K562 (cell line): ENCODE measurements around the gene ZNF564. TPM values are rescaled to one million over a fixed set of nuclear protein-coding genes. Genes with fewer than 3 reads are reported as not detected.
A peak's percentile ranks its signal among the peaks of the same experiment; 100 is the strongest.

Source experiments
- CBX1 ChIP-seq: sonication (generic); IDR thresholded peaks from 2 replicates; pipeline ENCODE4 v1.6.1; 2016; ENCODE audit warnings: antibody characterized with exemption, low read depth, mild to moderate bottlenecking
- EHMT2 ChIP-seq: fragments of 450-650 bp; IDR thresholded peaks from 2 replicates; pipeline ENCODE4 v1.6.1; 2018; ENCODE audit warnings: antibody characterized with exemption
- KLF10 ChIP-seq: fragments of 250-450 bp; sonication (Bioruptor Pico); IDR thresholded peaks from 2 replicates; pipeline ENCODE4 v1.6.1; 2021; ENCODE audit warnings: matching md5 sums
- MCM2 ChIP-seq: fragments of 450-650 bp; IDR thresholded peaks from 2 replicates; pipeline ENCODE4 v1.6.1; 2017; ENCODE audit warnings: low read depth, mild to moderate bottlenecking
- POLR2G ChIP-seq: fragments of 200-400 bp; formaldehyde crosslinking; IDR thresholded peaks from 2 replicates; pipeline ENCODE4 v1.6.1; 2017; ENCODE audit warnings: low read depth, mild to moderate bottlenecking, antibody characterized with exemption, low read length, moderate library complexity
- PURB ChIP-seq: sonication (generic); formaldehyde crosslinking; IDR thresholded peaks from 2 replicates; pipeline ENCODE4 v1.9.0; 2021; ENCODE audit warnings: low read depth, mild to moderate bottlenecking, missing genetic modification reagents
- REST ChIP-seq, 2 experiments: fragments of 450-650 bp; formaldehyde crosslinking in 1 of 2; IDR thresholded peaks; 2 replicates each; pipeline versions ENCODE4 v1.4.0 to v1.6.1; 2014 to 2020; ENCODE audit warnings: mild to moderate bottlenecking in 2 of 2, borderline replicate concordance in 1 of 2, low read depth in 1 of 2
- SRF ChIP-seq, 2 experiments: fragments of 250-450, 450-650 bp in 1 of 2; sonication (Bioruptor Pico) in 1 of 2; sonication (generic) in 1 of 2; formaldehyde crosslinking; IDR thresholded peaks; 2 replicates each; pipeline versions ENCODE4 v1.5.0 to v1.5.1; 2020 to 2022; ENCODE audit warnings: mild to moderate bottlenecking in 1 of 2, missing genetic modification reagents in 1 of 2
- TEAD2 ChIP-seq: fragments of 450-650 bp; IDR thresholded peaks from 2 replicates; pipeline ENCODE4 v1.6.1; 2016; ENCODE audit warnings: missing genetic modification characterization, control low read depth, missing compliant biosample characterization
- THRB ChIP-seq: fragments of 450-650 bp; formaldehyde crosslinking; conservative IDR thresholded peaks from 2 replicates; pipeline ENCODE4 v1.4.0; 2022; ENCODE audit warnings: mild to moderate bottlenecking, missing genetic modification characterization
- ZNF57 ChIP-seq: fragments of 450-650 bp; formaldehyde crosslinking; IDR thresholded peaks from 2 replicates; pipeline ENCODE4 v1.4.0; 2020; ENCODE audit warnings: mild to moderate bottlenecking, moderate library complexity
- polyA plus RNA-seq, 8 experiments: library from polyadenylated mRNA; depleted of rRNA in 4 of 8; stranded (reverse) in 5 of 8; unstranded in 3 of 8; fragments of >200 nt; fragmentation: Nextera tagmentation in 2 of 8; fragmentation: Illumina TruSeq in 1 of 8; extraction: Ambion mirVana in 2 of 8; extraction: Trizol in 1 of 8; gene quantifications; 2 replicates each; pipeline versions ENCODE4 v1.2.1 to v1.2.3, GENCODE V29; 2011 to 2014; ENCODE audit warnings: inconsistent platforms in 1 of 8, missing spikeins in 1 of 8
- total RNA-seq, 7 experiments: library from RNA; depleted of rRNA in 6 of 7; stranded (reverse); fragments of >200 nt in 6 of 7; fragmentation: Illumina TruSeq in 2 of 7; extraction: Trizol in 2 of 7; gene quantifications; 2 replicates each; pipeline versions ENCODE4 v1.2.1 to v1.2.3, GENCODE V29; 2011 to 2021; ENCODE audit warnings: low replicate concordance in 1 of 7
- TF ChIP-seq, protein P1 (sequence below): fragments of 450-650 bp; IDR thresholded peaks from 2 replicates; pipeline ENCODE4 v1.6.1; 2018; ENCODE audit warnings: mild to moderate bottlenecking, low read depth; ENCODE audit not compliant: partially characterized antibody
- TF ChIP-seq, protein P2 (sequence below): fragments of 450-650 bp; IDR thresholded peaks from 2 replicates; pipeline ENCODE4 v1.7.1; 2018; ENCODE audit warnings: mild to moderate bottlenecking, low read depth; ENCODE audit not compliant: partially characterized antibody

Gene ZNF564
- total and polyA plus RNA-seq, 9 of the 15 experiments (the other 6 are each of a cell fraction or from before 2014, with no cell fraction given), result 1.4 to 8.1 (median 5.6) TPM

DNA sequence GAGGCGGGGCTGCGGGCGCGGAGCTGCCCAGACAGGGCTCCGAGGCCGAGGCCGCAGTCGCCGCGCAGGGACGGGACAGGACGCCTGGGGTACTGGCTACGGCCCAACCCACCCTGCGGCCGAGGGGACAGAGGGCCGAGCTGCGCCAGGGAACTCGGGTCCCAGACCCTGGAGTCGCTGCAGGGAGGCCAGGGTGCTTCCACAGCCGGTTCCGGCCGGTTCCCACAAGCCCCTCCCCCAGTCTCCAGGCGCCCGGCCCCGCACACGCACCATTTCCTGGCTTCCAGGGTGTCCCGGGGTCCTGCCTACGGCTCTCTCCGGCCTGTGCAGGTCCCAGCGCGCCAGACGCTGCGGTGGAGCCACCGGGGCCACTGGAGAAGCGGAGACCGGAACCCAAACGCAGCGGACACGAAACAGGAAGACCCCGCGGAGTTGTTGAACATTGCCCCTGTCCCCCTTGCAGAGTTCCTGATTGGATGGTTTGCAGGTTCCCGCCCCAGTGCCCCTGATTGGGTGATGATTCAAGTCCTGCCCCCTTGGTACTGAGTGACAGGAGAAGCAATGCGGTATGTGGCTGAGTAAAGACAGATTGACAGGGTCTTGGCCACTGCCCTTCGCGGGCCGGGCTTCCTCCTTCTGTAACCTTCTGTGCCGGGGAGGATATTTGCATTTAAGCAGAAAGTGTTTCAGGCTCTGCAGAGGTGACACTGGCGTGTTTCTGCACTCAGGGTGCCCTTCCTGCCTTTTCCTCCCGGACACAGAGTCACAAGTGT is at the start of gene ZNF564 (continued):
- TF ChIP-seq REST (IDR thresholded peaks at IDR 0.05; ENCODE audit: borderline replicate concordance) (peak; percentile 99), REST (CRISPR knock-in tag; IDR thresholded peaks at IDR 0.05; ENCODE audit: low read depth) (0 out of 2 replicates have a peak, but pooled peaks have one; percentile 42), SRF (CRISPR knock-in tag; IDR thresholded peaks at IDR 0.05) (no peak; a peak in 2 of 4 replicates), CBX1 (peak; percentile 44), ZNF57 (CRISPR knock-in tag) (no peak), TEAD2 (tag) (no peak), PURB (no peak), KLF10 (no peak), EHMT2 (no peak), MCM2 (no peak), THRB (CRISPR knock-in tag) (no peak), POLR2G (peak; percentile 94)
- TF ChIP-seq, protein P1, sequence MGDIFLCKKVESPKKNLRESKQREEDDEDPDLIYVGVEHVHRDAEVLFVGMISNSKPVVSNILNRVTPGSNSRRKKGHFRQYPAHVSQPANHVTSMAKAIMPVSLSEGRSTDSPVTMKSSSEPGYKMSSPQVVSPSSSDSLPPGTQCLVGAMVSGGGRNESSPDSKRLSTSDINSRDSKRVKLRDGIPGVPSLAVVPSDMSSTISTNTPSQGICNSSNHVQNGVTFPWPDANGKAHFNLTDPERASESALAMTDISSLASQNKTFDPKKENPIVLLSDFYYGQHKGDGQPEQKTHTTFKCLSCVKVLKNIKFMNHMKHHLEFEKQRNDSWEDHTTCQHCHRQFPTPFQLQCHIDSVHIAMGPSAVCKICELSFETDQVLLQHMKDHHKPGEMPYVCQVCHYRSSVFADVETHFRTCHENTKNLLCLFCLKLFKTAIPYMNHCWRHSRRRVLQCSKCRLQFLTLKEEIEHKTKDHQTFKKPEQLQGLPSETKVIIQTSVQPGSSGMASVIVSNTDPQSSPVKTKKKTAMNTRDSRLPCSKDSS, result no peak
- TF ChIP-seq, protein P2, sequence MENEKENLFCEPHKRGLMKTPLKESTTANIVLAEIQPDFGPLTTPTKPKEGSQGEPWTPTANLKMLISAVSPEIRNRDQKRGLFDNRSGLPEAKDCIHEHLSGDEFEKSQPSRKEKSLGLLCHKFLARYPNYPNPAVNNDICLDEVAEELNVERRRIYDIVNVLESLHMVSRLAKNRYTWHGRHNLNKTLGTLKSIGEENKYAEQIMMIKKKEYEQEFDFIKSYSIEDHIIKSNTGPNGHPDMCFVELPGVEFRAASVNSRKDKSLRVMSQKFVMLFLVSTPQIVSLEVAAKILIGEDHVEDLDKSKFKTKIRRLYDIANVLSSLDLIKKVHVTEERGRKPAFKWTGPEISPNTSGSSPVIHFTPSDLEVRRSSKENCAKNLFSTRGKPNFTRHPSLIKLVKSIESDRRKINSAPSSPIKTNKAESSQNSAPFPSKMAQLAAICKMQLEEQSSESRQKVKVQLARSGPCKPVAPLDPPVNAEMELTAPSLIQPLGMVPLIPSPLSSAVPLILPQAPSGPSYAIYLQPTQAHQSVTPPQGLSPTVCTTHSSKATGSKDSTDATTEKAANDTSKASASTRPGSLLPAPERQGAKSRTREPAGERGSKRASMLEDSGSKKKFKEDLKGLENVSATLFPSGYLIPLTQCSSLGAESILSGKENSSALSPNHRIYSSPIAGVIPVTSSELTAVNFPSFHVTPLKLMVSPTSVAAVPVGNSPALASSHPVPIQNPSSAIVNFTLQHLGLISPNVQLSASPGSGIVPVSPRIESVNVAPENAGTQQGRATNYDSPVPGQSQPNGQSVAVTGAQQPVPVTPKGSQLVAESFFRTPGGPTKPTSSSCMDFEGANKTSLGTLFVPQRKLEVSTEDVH, result peak; percentile 64
